ENCODE data around the gene ERC1.

Gene ERC1

DNA sequence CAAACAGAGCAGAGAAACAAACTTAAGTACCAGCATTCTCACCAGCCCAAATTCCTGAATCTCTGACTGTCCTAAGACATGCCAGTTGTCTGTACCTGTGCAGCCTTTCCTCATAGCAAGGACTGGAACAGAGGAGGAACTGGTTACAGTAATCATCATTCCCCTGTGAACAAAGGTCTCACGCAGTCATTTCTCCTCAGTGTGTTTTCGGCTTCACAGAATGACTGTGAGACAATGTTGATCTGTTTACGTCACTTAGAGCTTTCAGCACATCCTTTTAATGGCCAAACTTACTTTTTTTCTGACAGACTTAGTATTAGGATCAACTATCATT is 434.3 kb downstream of the ERC1 start:
- no peak overlapping the region for H3K4me3 ChIP-seq (ENCODE audit: low read depth, low read length)
- TF ChIP-seq, protein P1, sequence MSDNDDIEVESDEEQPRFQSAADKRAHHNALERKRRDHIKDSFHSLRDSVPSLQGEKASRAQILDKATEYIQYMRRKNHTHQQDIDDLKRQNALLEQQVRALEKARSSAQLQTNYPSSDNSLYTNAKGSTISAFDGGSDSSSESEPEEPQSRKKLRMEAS (IDR thresholded peaks at IDR 0.05; ENCODE audit: low read depth, low read length), result no peak
- TF ChIP-seq POLR2A (IDR thresholded peaks at IDR 0.05; ENCODE audit: extremely low read depth, insufficient read length) (no peak), MYC (IDR thresholded peaks at IDR 0.05; ENCODE audit: low read depth, low read length) (no peak)
- TF ChIP-seq, protein P2, sequence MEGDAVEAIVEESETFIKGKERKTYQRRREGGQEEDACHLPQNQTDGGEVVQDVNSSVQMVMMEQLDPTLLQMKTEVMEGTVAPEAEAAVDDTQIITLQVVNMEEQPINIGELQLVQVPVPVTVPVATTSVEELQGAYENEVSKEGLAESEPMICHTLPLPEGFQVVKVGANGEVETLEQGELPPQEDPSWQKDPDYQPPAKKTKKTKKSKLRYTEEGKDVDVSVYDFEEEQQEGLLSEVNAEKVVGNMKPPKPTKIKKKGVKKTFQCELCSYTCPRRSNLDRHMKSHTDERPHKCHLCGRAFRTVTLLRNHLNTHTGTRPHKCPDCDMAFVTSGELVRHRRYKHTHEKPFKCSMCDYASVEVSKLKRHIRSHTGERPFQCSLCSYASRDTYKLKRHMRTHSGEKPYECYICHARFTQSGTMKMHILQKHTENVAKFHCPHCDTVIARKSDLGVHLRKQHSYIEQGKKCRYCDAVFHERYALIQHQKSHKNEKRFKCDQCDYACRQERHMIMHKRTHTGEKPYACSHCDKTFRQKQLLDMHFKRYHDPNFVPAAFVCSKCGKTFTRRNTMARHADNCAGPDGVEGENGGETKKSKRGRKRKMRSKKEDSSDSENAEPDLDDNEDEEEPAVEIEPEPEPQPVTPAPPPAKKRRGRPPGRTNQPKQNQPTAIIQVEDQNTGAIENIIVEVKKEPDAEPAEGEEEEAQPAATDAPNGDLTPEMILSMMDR (IDR thresholded peaks at IDR 0.05; ENCODE audit: low read depth, low read length), result no peak
- no peak for DNase-seq (ENCODE audit: low read depth)

- TF ChIP-seq MYC (IDR thresholded peaks at IDR 0.05; ENCODE audit: low read depth, low read length) (no peak), POLR2A (IDR thresholded peaks at IDR 0.05; ENCODE audit: extremely low read depth, insufficient read length) (no peak)
- TF ChIP-seq, protein P1 (IDR thresholded peaks at IDR 0.05; ENCODE audit: low read depth, low read length), result no peak
- TF ChIP-seq, protein P2 (IDR thresholded peaks at IDR 0.05; ENCODE audit: low read depth, low read length), result no peak
- H3K4me3 ChIP-seq (ENCODE audit: low read depth, low read length), result no peak overlapping the region
- no peak for DNase-seq (ENCODE audit: low read depth)
Measured at GRCh38 chr12:1428671-1429070, 437.6 kb downstream of the ERC1 start.

- peak; percentile 92 for DNase-seq (ENCODE audit: low read depth)
- H3K4me3 ChIP-seq (ENCODE audit: low read depth, low read length), result no peak overlapping the region
- peak; percentile 4; the same call in 1 of the 2 replicates for TF ChIP-seq MYC (IDR thresholded peaks at IDR 0.05; ENCODE audit: low read depth, low read length)
- TF ChIP-seq POLR2A (IDR thresholded peaks at IDR 0.05; ENCODE audit: extremely low read depth, insufficient read length), result no peak
- TF ChIP-seq, protein P1 (IDR thresholded peaks at IDR 0.05; ENCODE audit: low read depth, low read length), result no peak
- TF ChIP-seq, protein P2 (IDR thresholded peaks at IDR 0.05; ENCODE audit: low read depth, low read length), result no peak
Measured at GRCh38 chr12:1429980-1430379, 439.0 kb downstream of the ERC1 start.

DNA sequence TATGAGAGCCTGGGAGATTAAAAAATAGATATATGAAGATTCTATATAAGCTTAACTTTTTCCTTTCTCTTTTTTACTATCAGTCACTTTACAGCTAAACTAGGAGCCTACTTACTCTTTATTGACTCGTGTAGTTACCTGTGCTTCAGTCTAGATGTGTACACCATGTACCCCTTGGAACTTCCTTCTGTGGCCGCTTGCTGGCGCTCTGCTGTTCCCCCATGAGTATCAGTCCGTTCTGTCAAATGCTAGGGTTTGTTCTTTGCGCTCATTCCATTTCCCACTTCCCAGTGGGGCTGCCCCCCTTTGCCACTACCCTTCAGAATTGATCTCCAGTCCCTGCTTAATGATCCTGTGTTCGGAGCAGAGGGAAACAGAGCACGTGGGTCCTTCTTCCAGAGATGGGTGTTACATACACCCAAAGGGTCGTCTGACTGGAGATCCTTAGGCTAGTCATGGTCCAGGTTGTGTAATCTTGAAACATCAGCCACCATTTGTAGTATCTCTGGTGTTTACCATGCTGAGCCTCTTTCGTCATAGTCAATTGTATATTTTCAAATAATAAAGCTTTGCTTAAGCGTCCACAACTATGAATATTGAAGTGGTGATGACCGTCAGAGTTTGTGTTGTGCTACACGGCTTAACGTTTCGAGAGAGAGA is 443.4 kb downstream of the ERC1 start:
- TF ChIP-seq POLR2A (IDR thresholded peaks at IDR 0.05; ENCODE audit: extremely low read depth, insufficient read length) (no peak), MYC (IDR thresholded peaks at IDR 0.05; ENCODE audit: low read depth, low read length) (no peak)
- TF ChIP-seq, protein P2 (IDR thresholded peaks at IDR 0.05; ENCODE audit: low read depth, low read length), result no peak
- TF ChIP-seq, protein P1 (IDR thresholded peaks at IDR 0.05; ENCODE audit: low read depth, low read length), result no peak
- peak; percentile 11 for DNase-seq (ENCODE audit: low read depth)
- H3K4me3 ChIP-seq (ENCODE audit: low read depth, low read length), result no peak overlapping the region

- no peak for TF ChIP-seq POLR2A (IDR thresholded peaks at IDR 0.05; ENCODE audit: extremely low read depth, insufficient read length)
- TF ChIP-seq, protein P2 (IDR thresholded peaks at IDR 0.05; ENCODE audit: low read depth, low read length), result no peak
- TF ChIP-seq, protein P1 (IDR thresholded peaks at IDR 0.05; ENCODE audit: low read depth, low read length), result no peak
- TF ChIP-seq MYC (IDR thresholded peaks at IDR 0.05; ENCODE audit: low read depth, low read length), result no peak
- DNase-seq (ENCODE audit: low read depth), result no peak
- H3K4me3 ChIP-seq (ENCODE audit: low read depth, low read length), result no peak overlapping the region
Measured at GRCh38 chr12:1435044-1435443, 444.0 kb downstream of the ERC1 start.

Measured in NB4 (cell line).